Measurements from ENCODE around the gene GPD2.

The GPD2 gene

GRCh38 chr2:156532989-156533388 is 96.8 kb downstream of the GPD2 start:
- no peak overlapping the region for H3K4me3 Mint-ChIP-seq
- peaks cover 17% of the 10 kb centered on the region for H3K9me3 Mint-ChIP-seq
- no peaks in the 10 kb centered on the region for H3K27me3 Mint-ChIP-seq (ENCODE audit: low read depth, poor library complexity)
- H3K4me1 Mint-ChIP-seq, result no peaks in the 10 kb centered on the region
- no peak for TF ChIP-seq CTCF (IDR thresholded peaks at IDR 0.05)
- no peak for DNase-seq
- peaks cover 17% of the 10 kb centered on the region for H3K36me3 Mint-ChIP-seq (ENCODE audit: low read depth)
- H3K27ac Mint-ChIP-seq, result no peak overlapping the region

GRCh38 chr2:156536534-156536933 is 100.4 kb downstream of the GPD2 start:
- no peak overlapping the region for H3K4me3 Mint-ChIP-seq
- H3K4me1 Mint-ChIP-seq, result no peaks in the 10 kb centered on the region
- no peak for DNase-seq
- peaks cover 4% of the 10 kb centered on the region for H3K27me3 Mint-ChIP-seq (ENCODE audit: low read depth, poor library complexity)
- peak overlapping the region; percentile 36 for H3K27ac Mint-ChIP-seq
- H3K36me3 Mint-ChIP-seq (ENCODE audit: low read depth), result peaks cover 17% of the 10 kb centered on the region
- peaks cover 17% of the 10 kb centered on the region for H3K9me3 Mint-ChIP-seq
- TF ChIP-seq CTCF (IDR thresholded peaks at IDR 0.05), result no peak

- no peaks in the 10 kb centered on the region for H3K4me1 Mint-ChIP-seq
- no peak for TF ChIP-seq CTCF (IDR thresholded peaks at IDR 0.05)
- no peak overlapping the region for H3K27ac Mint-ChIP-seq
- peaks cover 17% of the 10 kb centered on the region for H3K36me3 Mint-ChIP-seq (ENCODE audit: low read depth)
- no peak overlapping the region for H3K4me3 Mint-ChIP-seq
- H3K9me3 Mint-ChIP-seq, result peaks cover 17% of the 10 kb centered on the region
- no peak for DNase-seq
- peaks cover 4% of the 10 kb centered on the region for H3K27me3 Mint-ChIP-seq (ENCODE audit: low read depth, poor library complexity)
Measured at GRCh38 chr2:156537141-156537540, 101.0 kb downstream of the GPD2 start.

GRCh38 chr2:156538083-156538504 is 101.9 kb downstream of the GPD2 start:
- peaks cover 13% of the 10 kb centered on the region for H3K9me3 Mint-ChIP-seq
- peaks cover 13% of the 10 kb centered on the region for H3K36me3 Mint-ChIP-seq (ENCODE audit: low read depth)
- H3K27me3 Mint-ChIP-seq (ENCODE audit: low read depth, poor library complexity), result peaks cover 4% of the 10 kb centered on the region
- TF ChIP-seq CTCF (IDR thresholded peaks at IDR 0.05), result no peak
- H3K27ac Mint-ChIP-seq, result no peak overlapping the region
- H3K4me1 Mint-ChIP-seq, result no peaks in the 10 kb centered on the region
- no peak for DNase-seq
- no peak overlapping the region for H3K4me3 Mint-ChIP-seq

- H3K27me3 Mint-ChIP-seq (ENCODE audit: low read depth, poor library complexity), result peaks cover 4% of the 10 kb centered on the region
- TF ChIP-seq CTCF (IDR thresholded peaks at IDR 0.05), result no peak
- H3K27ac Mint-ChIP-seq, result no peak overlapping the region
- DNase-seq, result no peak
- no peak overlapping the region for H3K4me3 Mint-ChIP-seq
- H3K9me3 Mint-ChIP-seq, result peaks cover under 1% of the 10 kb centered on the region
- peaks cover 1% of the 10 kb centered on the region for H3K36me3 Mint-ChIP-seq (ENCODE audit: low read depth)
- H3K4me1 Mint-ChIP-seq, result no peaks in the 10 kb centered on the region
Measured at GRCh38 chr2:156539086-156539860, 103.1 kb downstream of the GPD2 start.

- Mint-ChIP-seq H3K27me3 (ENCODE audit: low read depth, poor library complexity) (peaks cover 4% of the 10 kb centered on the region), H3K4me1 (no peaks in the 10 kb centered on the region), H3K9me3 (no peaks in the 10 kb centered on the region), H3K4me3 (no peak overlapping the region), H3K27ac (no peak overlapping the region), H3K36me3 (ENCODE audit: low read depth) (no peaks in the 10 kb centered on the region)
- TF ChIP-seq CTCF (IDR thresholded peaks at IDR 0.05), result no peak
- DNase-seq, result no peak
Measured at GRCh38 chr2:156540706-156541105, 104.5 kb downstream of the GPD2 start.
